GM18499 (cell line): Measurements from ENCODE around the gene ELK1.
"Not testable (repeated sequence)": the region's sequence is repeated elsewhere in the genome, so short reads cannot be mapped to it uniquely, and the experiment has no call there.

ENCODE experiments used
- ATAC-seq: cut with Tn5 transposase; IDR thresholded peaks from one replicate; pipeline ENCODE4 v1.9.1; 2021; ENCODE audit warnings: moderate number of reproducible peaks; ENCODE audit not compliant: insufficient read depth, unreplicated experiment

ELK1 gene

GRCh38 chrX:47614618-47615017, 35.7 kb downstream of the ELK1 start:
- ATAC-seq: no peak

DNA sequence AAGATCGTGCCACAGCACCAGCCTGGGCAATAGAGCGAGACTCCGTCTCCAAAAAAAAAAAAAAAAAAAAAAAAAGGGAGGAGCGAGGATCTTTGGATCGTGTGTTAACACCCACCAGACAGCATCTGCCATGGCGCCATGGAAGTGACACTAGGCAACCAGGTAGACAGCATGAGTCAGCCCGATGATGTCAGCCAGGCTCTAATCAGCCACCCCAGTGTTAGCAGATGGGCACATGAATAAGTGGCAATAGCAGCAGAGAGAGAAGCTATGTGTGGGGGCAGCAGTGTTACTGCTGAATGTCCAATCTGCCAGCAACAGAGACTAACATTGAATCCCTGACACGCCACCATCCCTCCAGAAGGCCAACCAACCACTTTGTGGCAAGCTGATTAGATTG, 37.3 kb downstream of the ELK1 start:
- ATAC-seq: no peak

DNA sequence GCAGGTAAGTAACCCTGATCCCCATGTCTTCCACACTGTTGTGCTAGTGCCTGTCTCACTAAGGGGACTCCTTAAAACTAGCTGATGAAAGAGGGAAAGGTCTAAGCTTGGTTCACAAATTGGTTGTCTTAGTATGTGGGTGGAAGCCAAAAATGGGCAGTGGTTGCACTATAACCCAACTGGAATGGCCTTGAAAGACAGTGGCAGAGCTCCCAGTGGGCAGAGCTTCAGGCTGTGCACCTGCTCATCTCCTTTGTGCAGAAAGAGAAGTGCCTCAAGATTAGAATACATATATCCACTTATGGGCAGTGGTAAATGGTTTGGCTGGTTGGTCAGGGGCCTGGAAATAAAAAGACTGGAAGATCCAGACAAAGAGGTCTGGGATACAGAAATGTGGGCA, 37.9 kb downstream of the ELK1 start:
- no peak for ATAC-seq

- no peak for ATAC-seq
These were observed 38.4 kb downstream of the ELK1 start for GRCh38 chrX:47611926-47612325.

- no peak for ATAC-seq
These were observed 38.9 kb downstream of the ELK1 start for GRCh38 chrX:47611489-47611888.

DNA sequence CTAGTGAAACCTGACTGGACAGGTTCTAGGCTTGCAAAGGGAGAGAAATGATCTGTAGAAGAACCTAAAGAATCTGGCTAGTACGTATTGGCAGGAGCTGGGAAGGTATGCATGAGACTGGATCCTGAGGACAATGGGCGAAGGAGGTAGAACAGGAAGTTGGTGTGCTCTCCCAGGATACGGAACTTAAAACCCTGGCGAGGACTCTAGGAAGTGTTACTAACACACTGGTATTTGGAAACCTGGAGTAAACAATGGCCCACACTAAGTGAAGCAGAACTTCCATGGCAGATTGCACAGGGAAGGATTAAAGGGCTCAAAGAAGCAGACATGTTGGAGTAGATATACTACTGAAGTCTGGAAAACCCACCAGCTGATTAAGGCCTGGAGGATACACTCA, 39.9 kb downstream of the ELK1 start:
- no peak for ATAC-seq

GRCh38 chrX:47608130-47608810, 42.1 kb downstream of the ELK1 start:
- ATAC-seq: no peak

- no peak for ATAC-seq
These were observed 43.3 kb downstream of the ELK1 start for GRCh38 chrX:47607091-47607490.

- no peak for ATAC-seq
These were observed 45.3 kb downstream of the ELK1 start for GRCh38 chrX:47605024-47605423.

DNA sequence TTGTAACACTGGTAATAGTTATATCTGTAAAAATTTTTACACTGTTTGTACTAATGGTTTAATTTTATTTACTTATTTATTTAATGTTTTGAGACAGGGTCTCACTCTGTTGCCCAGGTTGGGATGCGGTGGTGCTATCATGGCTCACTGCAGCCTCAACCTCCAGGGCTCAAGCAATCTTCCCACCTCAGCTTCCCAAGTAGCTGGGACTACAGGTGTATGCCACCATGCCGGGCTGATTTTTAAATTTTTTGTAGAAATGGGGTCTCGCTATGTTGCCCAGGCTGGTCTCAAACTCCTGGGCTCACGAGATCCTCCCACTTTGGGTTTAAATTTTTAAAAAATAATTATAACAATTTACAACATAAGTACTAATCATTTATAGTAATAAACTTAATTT, 47.2 kb downstream of the ELK1 start:
- not testable (repeated sequence) for ATAC-seq

GRCh38 chrX:47597222-47597621, 53.1 kb downstream of the ELK1 start:
- ATAC-seq: no peak

- no peak for ATAC-seq
These were observed 54.1 kb downstream of the ELK1 start for GRCh38 chrX:47596256-47596655.

DNA sequence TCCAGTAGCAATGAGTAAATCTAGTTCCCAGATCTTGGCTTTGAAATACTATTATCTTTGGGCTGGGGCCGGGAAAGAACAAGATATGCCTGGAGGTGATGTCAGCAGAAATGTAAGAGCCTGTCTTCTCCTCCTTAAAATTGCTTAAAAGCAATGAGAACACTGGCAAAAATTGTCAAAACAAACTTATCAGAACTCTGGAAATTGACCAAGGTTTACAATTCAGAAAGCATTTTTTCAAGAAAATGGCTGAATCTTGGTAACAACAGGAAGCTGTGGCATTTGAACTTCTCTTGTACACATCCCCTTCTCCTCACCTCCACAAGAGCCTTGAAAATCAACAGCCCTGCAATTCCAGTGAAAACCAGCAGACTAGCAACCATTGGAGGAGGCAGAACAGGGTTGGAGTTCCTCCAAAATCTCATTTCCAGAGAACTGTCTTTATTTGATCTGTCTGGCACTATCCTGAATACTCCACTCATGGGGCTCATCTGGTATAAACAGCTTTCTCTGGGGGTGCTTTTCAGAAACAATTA, 54.6 kb downstream of the ELK1 start:
- ATAC-seq: no peak

GRCh38 chrX:47593522-47593921, 56.8 kb downstream of the ELK1 start:
- no peak for ATAC-seq

DNA sequence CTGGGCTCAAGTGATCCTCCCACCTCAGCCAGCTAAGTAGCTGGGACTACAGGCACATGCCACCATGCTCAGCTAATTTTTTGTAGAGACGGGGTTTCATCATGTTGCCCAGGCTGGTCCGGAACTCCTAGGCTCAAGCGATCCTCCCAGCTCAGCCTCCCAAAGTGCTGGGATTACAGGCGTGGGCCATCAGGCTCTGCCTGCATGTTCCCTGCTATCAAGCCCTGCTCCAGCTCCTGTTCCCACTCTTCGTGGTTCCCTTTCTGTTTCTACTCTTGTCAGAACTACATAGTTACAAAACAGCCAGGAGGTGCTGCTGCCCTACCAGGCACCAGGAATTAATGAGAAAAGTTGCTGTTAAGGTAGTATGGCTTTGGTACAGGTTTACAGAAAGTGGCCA, 59.4 kb downstream of the ELK1 start:
- ATAC-seq: no peak

- no peak for ATAC-seq
These were observed 62.2 kb downstream of the ELK1 start for GRCh38 chrX:47587906-47588735.

- ATAC-seq: no peak
These were observed 63.1 kb downstream of the ELK1 start for GRCh38 chrX:47587091-47587891.

- ATAC-seq: no peak
These were observed 64.1 kb downstream of the ELK1 start for GRCh38 chrX:47586043-47586787.
